HL-60 (cell line): ENCODE measurements around the gene ANO3.

Experiments
- DNase-seq, 2 experiments: peaks; one replicate each; pipeline ENCODE4 v3.0.0-alpha.2; 2010 to 2020; ENCODE audit warnings: low read depth in 1 of 2, low spot score in 1 of 2
- H3K27ac ChIP-seq: fragments of 250-450 bp; sonication (Bioruptor Pico); replicated peaks from 2 replicates; pipeline ENCODE4 v1.5.1; 2020; ENCODE audit warnings: mild to moderate bottlenecking, moderate library complexity
- H3K27me3 ChIP-seq: fragments of 250-450 bp; sonication (Bioruptor Pico); 2 replicates; pipeline ENCODE4 v1.5.1; 2021; ENCODE audit warnings: mild to moderate bottlenecking, moderate library complexity; ENCODE audit not compliant: insufficient read depth, poor library complexity, severe bottlenecking
- H3K4me3 ChIP-seq: replicated peaks from 2 replicates; pipeline ENCODE4 v1.5.1; 2011; ENCODE audit warnings: mild to moderate bottlenecking, control low read depth, low read length; ENCODE audit not compliant: insufficient read depth
- GABPA ChIP-seq: IDR thresholded peaks from 2 replicates; pipeline ENCODE4 v1.6.1; 2012; ENCODE audit warnings: low read depth
- POLR2AphosphoS5 ChIP-seq: IDR thresholded peaks from 2 replicates; pipeline ENCODE4 v1.6.1; 2012; ENCODE audit warnings: low read depth
- SPI1 ChIP-seq: IDR thresholded peaks from 2 replicates; pipeline ENCODE4 v1.6.1; 2012; ENCODE audit warnings: low read depth, mild to moderate bottlenecking, borderline replicate concordance
- TF ChIP-seq, protein P1 (sequence below): IDR thresholded peaks from one replicate; pipeline ENCODE4 v1.5.1; 2011; ENCODE audit warnings: low read length, control low read depth, inconsistent platforms; ENCODE audit not compliant: insufficient read depth
- TF ChIP-seq, protein P2 (sequence below): IDR thresholded peaks from 2 replicates; pipeline ENCODE4 v1.6.1; 2012; ENCODE audit warnings: low read depth; ENCODE audit not compliant: insufficient replicate concordance

Gene ANO3

DNA sequence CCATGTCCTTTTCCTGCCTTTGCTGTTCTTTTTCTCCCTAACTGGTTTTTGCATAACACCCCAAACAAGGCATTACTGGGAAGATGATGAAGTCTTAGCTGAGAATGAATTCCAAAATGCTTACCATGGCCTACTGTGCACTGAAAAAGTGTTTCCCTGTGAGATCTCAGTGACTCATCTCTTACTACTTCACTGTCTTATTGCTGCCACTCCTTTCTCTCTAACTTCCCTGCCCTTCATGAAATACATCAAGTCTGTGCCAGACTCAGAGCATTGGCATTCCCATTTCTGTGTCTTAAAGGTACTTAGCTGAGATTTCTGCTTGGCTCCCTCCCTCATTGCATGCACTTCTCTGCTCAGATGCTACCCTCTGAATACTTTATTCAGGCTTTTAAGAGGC lies 289.2 kb downstream of the ANO3 start:
- TF ChIP-seq, protein P1, sequence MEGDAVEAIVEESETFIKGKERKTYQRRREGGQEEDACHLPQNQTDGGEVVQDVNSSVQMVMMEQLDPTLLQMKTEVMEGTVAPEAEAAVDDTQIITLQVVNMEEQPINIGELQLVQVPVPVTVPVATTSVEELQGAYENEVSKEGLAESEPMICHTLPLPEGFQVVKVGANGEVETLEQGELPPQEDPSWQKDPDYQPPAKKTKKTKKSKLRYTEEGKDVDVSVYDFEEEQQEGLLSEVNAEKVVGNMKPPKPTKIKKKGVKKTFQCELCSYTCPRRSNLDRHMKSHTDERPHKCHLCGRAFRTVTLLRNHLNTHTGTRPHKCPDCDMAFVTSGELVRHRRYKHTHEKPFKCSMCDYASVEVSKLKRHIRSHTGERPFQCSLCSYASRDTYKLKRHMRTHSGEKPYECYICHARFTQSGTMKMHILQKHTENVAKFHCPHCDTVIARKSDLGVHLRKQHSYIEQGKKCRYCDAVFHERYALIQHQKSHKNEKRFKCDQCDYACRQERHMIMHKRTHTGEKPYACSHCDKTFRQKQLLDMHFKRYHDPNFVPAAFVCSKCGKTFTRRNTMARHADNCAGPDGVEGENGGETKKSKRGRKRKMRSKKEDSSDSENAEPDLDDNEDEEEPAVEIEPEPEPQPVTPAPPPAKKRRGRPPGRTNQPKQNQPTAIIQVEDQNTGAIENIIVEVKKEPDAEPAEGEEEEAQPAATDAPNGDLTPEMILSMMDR, result no peak
- TF ChIP-seq POLR2AphosphoS5, result no peak
- no peak for TF ChIP-seq SPI1
- no peak for TF ChIP-seq GABPA
- TF ChIP-seq, protein P2, sequence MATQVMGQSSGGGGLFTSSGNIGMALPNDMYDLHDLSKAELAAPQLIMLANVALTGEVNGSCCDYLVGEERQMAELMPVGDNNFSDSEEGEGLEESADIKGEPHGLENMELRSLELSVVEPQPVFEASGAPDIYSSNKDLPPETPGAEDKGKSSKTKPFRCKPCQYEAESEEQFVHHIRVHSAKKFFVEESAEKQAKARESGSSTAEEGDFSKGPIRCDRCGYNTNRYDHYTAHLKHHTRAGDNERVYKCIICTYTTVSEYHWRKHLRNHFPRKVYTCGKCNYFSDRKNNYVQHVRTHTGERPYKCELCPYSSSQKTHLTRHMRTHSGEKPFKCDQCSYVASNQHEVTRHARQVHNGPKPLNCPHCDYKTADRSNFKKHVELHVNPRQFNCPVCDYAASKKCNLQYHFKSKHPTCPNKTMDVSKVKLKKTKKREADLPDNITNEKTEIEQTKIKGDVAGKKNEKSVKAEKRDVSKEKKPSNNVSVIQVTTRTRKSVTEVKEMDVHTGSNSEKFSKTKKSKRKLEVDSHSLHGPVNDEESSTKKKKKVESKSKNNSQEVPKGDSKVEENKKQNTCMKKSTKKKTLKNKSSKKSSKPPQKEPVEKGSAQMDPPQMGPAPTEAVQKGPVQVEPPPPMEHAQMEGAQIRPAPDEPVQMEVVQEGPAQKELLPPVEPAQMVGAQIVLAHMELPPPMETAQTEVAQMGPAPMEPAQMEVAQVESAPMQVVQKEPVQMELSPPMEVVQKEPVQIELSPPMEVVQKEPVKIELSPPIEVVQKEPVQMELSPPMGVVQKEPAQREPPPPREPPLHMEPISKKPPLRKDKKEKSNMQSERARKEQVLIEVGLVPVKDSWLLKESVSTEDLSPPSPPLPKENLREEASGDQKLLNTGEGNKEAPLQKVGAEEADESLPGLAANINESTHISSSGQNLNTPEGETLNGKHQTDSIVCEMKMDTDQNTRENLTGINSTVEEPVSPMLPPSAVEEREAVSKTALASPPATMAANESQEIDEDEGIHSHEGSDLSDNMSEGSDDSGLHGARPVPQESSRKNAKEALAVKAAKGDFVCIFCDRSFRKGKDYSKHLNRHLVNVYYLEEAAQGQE, result no peak
- no peak overlapping the region for H3K4me3 ChIP-seq
- H3K27ac ChIP-seq, result no peak overlapping the region

DNA sequence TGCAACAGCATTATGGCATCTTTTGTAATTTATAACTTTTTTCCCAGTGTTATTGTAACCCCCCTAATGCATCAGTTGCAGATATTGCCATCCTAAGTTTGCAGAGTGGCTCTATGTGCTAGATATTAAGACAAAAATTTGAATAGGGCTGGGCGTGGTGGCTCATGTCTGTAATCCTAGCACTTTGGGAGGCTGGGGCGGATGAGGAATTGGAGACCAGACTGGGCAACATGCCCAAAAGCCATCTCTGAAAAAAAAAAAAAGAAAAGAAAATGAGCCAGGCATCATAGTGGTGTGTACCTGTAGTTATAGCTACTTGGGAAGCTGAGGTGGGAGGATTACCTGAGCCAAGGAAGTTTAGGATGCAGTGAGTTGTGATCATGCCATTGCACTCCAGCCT lies 290.3 kb downstream of the ANO3 start:
- Histone ChIP-seq H3K27me3 (no peaks in the 10 kb centered on the region), H3K27ac (no peak overlapping the region), H3K4me3 (no peak overlapping the region)
- TF ChIP-seq GABPA (no peak), POLR2AphosphoS5 (no peak), SPI1 (no peak)
- TF ChIP-seq, protein P2, result no peak
- TF ChIP-seq, protein P1, result no peak
- DNase-seq, result no peak

More for the DNA sequence above, 289.2 kb downstream of the ANO3 start:
- H3K27me3 ChIP-seq, result no peaks in the 10 kb centered on the region
- no peak for DNase-seq

DNA sequence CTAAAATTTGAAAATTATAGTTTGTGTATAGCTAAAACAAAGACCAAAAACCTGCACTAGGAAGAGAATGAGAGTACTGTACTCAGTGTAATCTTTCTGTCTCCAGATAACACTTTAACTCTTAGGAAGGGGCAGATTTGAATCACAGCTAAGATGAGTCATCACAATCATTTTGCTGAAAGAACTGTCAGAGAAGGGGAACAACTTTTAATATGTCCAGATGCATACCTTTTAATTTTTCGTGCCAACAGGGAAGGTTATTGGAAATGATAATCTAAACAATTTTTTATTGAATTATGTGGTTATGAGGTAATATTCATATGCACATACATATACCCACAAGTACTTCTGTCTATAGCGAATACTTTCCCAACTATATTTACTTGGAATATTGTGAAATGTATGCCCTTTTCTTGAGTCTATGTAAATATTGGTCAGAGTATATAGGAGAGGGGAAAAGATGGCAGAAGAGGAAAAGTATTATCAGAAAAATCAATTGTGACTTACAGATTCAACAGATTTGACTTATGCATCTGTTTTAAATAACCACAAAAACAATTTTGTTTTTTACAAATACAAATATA lies 291.2 kb downstream of the ANO3 start:
- Histone ChIP-seq H3K27ac (no peak overlapping the region), H3K27me3 (no peaks in the 10 kb centered on the region), H3K4me3 (no peak overlapping the region)
- TF ChIP-seq POLR2AphosphoS5 (no peak), SPI1 (no peak), GABPA (no peak)
- TF ChIP-seq, protein P1, result no peak
- TF ChIP-seq, protein P2, result no peak
- DNase-seq, result no peak
